HG02885 (cell line): ENCODE measurements around the gene CAMK1D.
"Not testable (repeated sequence)": the region's sequence is repeated elsewhere in the genome, so short reads cannot be mapped to it uniquely, and the experiment has no call there.

Source experiments
- ATAC-seq: cut with Tn5 transposase; IDR thresholded peaks from one replicate; pipeline ENCODE4 v1.9.1; 2021; ENCODE audit warnings: mild to moderate bottlenecking; ENCODE audit not compliant: unreplicated experiment, poor library complexity

The CAMK1D gene

DNA sequence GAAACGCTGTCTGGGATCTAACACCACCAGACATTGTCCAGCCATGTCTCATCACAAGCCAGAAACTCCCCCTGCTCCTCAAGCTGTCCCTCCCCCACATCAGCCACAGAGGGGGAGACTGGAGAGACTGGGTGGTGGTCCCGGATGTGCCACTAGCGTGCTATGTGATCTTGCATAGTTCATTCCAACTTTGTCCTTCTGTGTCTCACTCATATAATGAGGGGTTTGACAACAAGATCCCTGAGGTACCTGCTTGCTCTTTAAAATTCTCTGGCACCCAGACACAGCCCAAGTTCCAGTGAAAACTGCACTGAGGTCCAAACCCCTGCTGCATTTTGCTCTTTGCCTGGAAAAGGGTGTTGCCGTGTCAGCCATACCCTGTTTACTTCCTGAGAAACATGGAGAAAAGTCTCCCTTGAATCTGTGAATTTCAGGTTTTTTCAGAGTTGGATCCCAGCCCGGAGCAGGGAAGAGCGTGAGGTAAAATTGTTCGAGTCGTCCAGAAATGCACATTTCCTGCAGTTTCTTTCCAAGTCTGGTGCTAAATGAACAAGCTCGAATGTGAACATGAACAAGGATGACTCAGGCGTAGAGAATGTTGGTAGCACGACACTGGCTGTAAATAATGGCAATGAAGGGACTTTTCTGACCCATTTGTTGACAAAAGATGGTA is 495.6 kb downstream of the CAMK1D start:
- no peak for ATAC-seq

- ATAC-seq, result no peak
These were observed 497.4 kb downstream of the CAMK1D start for GRCh38 chr10:12846718-12847117.

DNA sequence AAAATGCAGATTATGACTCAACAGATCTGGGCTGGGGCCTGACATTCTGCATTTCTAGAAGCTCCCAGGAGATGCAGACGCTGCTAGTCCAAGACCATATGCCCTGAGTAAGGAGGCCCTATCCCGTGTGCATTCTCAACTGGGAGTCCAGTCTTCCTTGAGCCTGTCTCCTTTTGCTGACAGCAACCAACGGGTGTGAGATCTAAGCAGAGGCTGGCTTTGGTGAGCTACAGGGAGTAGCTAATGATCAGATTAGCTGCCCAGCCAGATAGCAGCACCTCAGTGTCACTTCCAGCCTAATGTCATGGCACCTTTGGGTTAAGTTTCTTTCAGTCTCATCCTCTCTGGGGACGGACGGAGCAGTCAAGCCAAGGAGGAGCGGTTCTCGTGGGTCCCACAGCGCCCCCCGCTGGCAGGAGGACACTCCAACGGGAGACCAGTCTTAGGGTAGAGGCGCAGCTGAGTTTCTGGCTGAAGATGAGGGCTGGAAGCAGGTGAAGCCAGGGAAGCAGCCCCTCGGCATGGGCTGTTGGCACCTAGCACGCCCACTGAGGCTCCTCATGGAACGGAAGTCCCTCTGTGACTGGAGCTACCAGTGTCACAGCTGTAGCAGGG is 498.1 kb downstream of the CAMK1D start:
- ATAC-seq, result no peak

- no peak for ATAC-seq
These were observed 499.3 kb downstream of the CAMK1D start for GRCh38 chr10:12848439-12849173.

DNA sequence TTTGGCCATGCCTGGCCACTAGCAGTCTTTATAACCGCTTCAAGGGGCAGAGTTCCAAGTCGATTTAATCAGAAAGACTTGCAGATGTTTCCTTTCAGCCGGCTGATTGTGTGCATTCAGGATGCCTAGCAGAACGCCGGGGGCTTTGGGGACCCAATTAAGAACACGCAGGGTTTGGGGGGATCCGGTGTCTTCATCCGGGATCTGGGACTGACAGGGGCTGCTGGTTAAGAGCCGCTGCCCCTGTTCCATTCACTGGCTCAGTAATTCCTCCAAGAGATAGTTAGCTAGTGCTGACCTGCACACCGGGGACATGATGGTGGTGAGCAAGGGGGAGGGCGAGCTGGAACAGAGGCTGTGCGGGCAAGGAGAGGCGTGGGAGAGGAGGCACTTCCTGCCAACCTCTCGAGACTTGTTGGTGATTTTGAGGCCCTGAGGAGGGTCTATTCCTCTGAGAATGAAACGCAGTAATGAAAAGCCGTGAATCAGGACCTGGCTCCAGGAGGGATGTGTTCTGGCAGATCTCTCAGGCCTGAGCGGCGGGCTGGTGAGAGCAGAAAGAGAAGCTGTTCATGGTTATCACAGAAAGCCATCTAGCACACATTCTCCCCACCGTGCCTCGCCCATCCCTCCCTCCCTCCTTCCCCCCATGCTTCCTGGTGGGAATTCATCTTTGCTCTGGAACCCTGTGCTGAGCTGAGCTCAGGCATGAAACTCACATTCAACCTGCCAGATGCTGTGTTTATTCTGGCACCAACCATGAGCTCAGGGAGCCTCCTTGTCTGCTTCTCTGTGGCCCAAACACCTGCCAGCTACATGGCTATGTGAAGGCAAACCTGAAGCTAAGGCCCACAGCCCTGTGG is 500.2 kb downstream of the CAMK1D start:
- ATAC-seq, result no peak

GRCh38 chr10:12852687-12853086 is 503.3 kb downstream of the CAMK1D start:
- ATAC-seq, result no peak

GRCh38 chr10:12854988-12855387 is 505.6 kb downstream of the CAMK1D start:
- ATAC-seq, result no peak

DNA sequence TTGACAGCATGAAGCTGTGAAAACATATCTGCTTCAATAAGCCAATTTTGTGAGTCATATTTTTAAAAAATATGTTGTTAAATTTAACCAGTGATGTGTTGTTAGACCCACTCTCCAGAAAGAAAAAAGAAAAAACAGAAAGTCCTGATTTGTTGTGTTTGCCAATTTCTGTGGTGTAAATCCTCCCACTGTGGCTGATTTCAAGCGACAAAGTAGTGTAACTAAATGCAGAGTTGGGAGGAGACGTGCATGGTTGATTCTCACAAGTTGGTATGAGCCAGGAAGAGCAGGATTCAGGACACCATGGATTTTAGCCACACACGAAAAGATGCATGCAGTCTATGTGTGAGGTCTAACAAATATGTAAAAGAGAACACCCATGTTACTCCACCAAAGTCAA is 513.1 kb downstream of the CAMK1D start:
- no peak for ATAC-seq

DNA sequence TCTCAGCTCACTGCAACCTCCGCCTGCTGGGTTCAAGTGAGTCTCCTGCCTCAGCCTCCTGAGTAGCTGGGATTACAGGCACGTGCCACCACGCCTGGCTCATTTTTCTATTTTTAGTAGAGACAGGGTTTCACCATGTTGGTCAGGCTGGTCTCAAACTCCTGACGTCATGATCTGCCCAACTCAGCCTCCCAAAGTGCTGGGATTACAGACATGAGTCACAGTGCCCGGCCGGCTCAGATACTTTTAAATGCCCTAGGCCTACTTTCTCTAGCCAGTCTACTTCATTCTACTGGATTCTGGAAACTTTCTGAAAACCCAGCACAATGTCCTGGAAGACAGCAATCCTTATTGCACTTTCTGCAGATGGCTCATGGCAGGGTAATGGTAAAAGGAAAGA is 516.2 kb downstream of the CAMK1D start:
- ATAC-seq, result not testable (repeated sequence)

DNA sequence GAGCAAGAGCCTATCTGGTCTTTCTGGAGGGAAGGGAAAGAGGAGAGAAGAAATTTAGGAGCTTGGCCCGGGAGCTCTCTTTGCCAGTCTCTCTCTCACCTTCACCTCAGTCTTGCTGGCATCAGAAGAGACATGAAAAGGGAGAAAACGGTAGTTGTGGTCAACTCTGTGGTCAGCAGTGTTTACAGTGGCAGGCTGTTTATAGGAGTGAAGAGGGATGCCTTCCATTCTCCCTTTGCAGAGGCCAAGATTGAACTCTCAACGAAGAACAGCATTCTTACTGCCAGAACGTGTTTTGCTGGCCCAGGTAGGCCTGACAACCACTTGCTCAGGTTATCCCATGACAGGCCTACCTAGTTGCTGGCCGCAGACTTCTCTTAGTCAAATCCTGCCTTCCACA is 518.9 kb downstream of the CAMK1D start:
- ATAC-seq, result no peak

GRCh38 chr10:12869427-12869826 is 520.1 kb downstream of the CAMK1D start:
- no peak for ATAC-seq

DNA sequence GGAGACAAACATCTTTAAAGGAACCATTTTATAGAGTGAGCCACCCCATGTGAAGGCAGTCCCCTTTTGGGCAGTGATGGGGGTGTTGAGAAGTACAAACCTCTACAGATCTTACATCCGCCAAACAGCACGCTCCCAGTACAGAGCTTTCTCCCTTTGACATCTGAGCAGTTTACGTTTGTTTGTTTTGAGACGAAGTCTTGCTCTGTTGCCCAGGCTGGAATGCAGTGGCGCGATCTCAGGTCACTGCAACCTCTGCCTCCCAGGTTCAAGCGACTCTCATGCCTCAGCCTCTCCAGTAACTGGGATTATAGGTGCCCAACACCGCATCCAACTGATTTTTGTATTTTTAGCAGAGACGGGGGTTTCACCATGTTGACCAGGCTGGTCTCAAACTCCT is 523.2 kb downstream of the CAMK1D start:
- no peak for ATAC-seq

- ATAC-seq, result no peak
These were observed 523.8 kb downstream of the CAMK1D start for GRCh38 chr10:12873172-12873571.

- no peak for ATAC-seq
These were observed 525.2 kb downstream of the CAMK1D start for GRCh38 chr10:12874501-12874900.

GRCh38 chr10:12875100-12875499 is 525.8 kb downstream of the CAMK1D start:
- no peak for ATAC-seq

GRCh38 chr10:12876266-12876665 is 526.9 kb downstream of the CAMK1D start:
- ATAC-seq, result no peak

DNA sequence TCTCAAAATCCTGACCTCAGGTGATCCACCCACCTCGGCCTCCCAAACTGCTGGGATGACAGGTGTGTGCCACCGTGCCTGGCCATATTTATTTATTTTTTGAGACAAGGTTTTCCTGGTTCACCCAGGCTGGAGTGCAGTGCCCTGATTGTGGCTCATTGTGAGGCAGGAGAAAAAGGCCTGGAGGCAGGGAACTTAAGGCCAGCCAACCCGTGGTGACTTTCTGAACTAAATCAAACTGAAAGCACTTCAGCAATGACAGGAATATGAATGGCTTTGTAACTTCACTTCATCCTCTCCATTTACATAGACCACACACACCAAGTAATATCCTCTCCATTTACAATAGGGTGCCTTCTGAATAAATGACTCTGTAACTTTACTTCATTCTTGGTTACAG is 527.8 kb downstream of the CAMK1D start:
- ATAC-seq, result no peak

GRCh38 chr10:12880423-12880822 is 531.1 kb downstream of the CAMK1D start:
- no peak for ATAC-seq

DNA sequence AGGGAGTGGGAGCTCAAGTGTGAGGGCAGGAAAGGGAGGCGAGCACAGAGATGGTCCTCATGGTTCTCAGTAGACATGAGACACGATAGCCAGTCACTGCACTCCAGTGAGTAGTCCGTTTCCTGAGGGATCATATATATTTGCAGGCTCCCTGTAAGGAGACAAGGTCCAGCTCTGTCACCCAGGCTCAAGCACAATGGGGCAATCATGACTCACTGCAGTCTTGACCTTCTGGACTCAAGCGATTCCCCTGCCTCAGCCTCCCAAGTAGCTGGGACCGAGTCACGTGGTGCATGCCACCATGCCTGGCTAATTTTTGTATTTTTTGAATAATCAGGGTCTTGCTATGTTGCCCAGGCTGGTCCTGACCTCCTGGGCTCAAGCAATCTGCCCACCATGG is 535.5 kb downstream of the CAMK1D start:
- ATAC-seq, result no peak
